IMR-90 (cell line): Measurements from ENCODE around the gene TFIP11.

Experiments used
- POLR2A ChIP-seq: IDR thresholded peaks from 2 replicates; pipeline ENCODE4 v1.6.1; 2012; ENCODE audit warnings: mild to moderate bottlenecking, low read depth, low read length
- USF2 ChIP-seq: fragments of 150-350 bp; IDR thresholded peaks from 2 replicates; pipeline ENCODE4 v1.6.1; 2017; ENCODE audit warnings: mild to moderate bottlenecking, antibody characterized with exemption, low read length, low read depth
- TF ChIP-seq, protein P1 (sequence below): conservative IDR thresholded peaks from 2 replicates; pipeline ENCODE4 v1.5.1; 2012; ENCODE audit warnings: mild to moderate bottlenecking, low read depth, low read length, improper control_type of control experiment

DNA sequence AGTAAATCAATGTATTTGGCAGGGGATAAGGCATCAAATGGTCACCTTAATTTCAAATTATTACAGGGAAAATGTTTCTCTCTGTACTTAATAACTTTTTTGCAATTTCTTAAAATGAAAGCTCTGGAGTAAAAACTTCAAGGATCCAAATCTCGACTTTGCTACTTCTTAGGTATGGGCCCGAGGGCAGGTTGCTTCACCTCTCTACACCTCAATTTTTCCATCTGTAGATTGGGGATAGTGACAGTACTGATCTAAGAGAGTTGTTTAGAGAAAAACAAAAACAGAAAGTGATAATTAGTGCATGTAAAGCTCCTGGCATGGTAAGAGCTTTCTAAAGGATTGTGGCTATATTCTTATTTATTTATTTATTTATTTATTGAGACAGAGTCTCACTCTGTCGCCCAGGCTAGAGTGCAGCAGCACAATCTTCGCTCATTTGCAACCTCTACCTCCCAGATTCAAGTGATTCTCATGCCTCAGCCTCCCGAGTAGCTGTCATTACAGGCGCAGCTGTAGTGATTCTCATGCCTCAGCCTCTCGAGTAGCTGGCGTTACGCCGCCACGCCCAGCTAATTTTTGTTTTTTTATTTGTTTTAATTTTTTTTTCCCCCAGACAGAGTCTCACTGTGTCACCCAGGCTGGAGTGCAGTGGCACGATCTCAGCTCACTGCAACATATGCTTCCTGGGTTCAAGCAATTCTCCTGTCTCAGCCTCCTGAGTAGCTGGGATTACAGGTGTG is 2.3 kb upstream of the TFIP11 start:
- TF ChIP-seq, protein P1, sequence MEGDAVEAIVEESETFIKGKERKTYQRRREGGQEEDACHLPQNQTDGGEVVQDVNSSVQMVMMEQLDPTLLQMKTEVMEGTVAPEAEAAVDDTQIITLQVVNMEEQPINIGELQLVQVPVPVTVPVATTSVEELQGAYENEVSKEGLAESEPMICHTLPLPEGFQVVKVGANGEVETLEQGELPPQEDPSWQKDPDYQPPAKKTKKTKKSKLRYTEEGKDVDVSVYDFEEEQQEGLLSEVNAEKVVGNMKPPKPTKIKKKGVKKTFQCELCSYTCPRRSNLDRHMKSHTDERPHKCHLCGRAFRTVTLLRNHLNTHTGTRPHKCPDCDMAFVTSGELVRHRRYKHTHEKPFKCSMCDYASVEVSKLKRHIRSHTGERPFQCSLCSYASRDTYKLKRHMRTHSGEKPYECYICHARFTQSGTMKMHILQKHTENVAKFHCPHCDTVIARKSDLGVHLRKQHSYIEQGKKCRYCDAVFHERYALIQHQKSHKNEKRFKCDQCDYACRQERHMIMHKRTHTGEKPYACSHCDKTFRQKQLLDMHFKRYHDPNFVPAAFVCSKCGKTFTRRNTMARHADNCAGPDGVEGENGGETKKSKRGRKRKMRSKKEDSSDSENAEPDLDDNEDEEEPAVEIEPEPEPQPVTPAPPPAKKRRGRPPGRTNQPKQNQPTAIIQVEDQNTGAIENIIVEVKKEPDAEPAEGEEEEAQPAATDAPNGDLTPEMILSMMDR: no peak
- TF ChIP-seq USF2: no peak
- no peak for TF ChIP-seq POLR2A
